Activated T-helper 9 cell treated with anti-CD3 and anti-CD28 coated beads, Interleukin-2, amount 50 U/mL, for 16 hours (primary cell): ENCODE measurements around the gene FOXP1.

Experiments
- DNase-seq: peaks from one replicate; pipeline ENCODE4 v3.0.0-alpha.2; 2020; ENCODE audit warnings: low read depth

FOXP1 gene

DNA sequence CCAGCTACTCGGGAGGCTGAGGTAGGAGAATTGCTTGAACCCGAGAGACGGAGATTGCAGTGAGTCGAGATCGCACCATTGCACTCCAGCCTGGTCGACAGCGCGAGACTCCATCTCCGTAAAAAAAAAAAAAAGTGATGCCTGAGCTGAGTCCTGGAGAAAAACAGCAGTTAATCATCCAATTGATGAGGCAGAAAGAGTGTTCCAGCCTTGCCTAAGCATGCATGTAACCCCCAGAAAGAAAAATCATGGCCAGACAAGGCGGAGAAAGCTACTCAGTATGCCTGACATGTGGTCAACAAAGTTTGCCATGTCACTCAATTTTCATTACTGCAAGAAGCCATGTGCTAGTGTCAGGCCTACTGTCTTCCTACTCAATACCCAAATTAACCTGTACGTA is 678.0 kb downstream of the FOXP1 start:
- DNase-seq, result no peak
